GM18870 (cell line): ENCODE results near the gene STRAP.

ENCODE experiments used
- ATAC-seq: cut with Tn5 transposase; IDR thresholded peaks from one replicate; pipeline ENCODE4 v1.9.1; 2021; ENCODE audit warnings: moderate library complexity; ENCODE audit not compliant: unreplicated experiment

Gene STRAP, protein sequence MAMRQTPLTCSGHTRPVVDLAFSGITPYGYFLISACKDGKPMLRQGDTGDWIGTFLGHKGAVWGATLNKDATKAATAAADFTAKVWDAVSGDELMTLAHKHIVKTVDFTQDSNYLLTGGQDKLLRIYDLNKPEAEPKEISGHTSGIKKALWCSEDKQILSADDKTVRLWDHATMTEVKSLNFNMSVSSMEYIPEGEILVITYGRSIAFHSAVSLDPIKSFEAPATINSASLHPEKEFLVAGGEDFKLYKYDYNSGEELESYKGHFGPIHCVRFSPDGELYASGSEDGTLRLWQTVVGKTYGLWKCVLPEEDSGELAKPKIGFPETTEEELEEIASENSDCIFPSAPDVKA

DNA sequence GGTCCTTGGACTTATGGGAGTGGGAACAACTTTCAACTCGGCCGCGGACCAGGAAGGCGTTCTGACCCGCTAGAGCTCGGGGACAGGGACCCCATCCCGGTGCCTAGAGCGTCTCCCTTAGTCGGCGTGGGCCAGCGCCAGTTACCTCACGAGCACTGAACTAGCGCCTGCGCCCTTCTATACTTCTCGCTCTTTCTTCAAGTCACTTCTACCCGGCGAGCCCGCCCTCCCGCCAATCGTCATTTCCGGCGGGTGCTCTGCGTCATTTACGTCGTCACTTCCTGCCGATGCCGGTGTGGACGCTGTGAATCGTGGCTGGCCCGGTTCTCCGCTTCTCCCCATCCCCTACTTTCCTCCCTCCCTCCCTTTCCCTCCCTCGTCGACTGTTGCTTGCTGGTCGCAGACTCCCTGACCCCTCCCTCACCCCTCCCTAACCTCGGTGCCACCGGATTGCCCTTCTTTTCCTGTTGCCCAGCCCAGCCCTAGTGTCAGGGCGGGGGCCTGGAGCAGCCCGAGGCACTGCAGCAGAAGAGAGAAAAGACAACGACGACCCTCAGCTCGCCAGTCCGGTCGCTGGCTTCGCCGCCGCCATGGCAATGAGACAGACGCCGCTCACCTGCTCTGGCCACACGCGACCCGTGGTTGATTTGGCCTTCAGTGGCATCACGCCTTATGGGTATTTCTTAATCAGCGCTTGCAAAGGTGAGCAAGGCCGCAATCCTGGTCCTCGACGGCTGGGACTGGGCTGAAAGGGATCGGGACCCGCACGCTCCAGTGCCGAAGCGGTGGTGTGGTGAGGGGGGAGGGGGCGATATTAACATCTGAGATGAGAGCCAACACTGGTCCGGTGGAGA, at the start of gene STRAP:
Gene STRAP (plus strand): TSS at position 270 of the 854 bp plus-strand sequence. CDS start 321 bp downstream, at position 591.
- peak; percentile 98 for ATAC-seq

DNA sequence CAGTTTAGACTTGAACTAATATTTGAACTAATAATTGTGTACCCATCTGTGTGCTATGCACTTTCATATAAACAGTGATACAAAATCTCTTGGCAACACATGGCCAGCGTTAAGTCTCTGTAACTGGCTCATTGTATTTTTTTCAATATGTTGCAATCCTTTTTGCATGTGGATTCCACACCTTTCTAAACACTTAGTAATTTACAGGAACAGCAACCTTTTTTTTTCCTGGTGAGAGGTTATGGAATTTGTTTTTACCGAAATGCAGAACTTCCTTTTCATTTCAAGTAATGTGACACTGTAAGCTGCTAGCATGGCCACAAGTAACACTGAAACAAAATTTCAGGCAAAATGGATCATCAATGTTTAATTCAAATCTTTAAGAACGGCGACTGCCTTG, 47.6 kb upstream of the STRAP start:
- ATAC-seq: no peak

DNA sequence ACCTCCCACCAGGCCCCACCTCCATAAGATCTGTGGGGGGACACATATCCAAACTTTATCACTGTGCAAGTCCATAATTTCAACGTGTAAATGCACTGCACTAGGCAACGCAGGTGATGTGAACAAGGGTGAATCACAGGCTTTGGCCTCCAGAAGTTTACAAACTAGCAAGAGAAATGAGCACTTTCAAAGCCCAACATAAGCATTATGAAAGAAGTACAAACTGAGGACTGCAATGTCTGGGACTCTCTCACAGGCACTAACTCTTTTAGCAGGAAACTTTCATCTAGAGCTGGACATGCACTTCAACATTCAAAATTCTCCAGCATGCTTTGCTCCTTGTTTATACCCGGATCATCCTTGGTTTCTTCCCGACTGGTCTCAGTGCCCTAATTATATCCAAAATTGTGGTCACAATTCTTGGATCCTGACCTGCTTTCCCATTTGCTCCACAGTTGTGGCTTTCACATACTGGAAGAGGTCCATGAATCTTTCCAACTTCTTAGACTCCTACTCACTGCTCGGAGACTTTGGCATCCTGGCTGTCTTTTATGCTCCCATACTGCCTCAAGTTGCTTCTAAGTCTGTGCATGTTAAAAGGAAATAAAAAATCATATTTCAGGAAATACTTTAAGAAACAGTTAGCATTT, 44.9 kb upstream of the STRAP start:
- ATAC-seq: no peak

DNA sequence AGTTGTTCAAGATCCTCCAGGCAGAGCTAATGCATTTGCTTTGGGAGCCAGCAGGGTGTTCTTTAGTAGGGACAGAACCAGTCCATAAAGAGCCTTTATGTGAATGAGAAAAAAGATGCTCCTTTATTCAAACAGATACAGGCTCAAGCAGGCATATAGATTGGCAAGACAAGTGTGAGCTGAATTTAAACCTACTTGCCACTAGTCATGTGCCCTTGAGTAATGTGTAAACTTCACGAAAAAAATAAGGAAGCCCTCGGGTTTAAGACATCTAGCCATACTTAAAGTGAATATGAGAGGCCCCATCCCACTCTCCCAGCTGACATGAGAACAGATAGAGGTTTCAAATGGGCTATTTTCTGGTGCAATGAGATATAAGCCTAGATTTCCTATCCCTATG, 43.1 kb upstream of the STRAP start:
- ATAC-seq: no peak

DNA sequence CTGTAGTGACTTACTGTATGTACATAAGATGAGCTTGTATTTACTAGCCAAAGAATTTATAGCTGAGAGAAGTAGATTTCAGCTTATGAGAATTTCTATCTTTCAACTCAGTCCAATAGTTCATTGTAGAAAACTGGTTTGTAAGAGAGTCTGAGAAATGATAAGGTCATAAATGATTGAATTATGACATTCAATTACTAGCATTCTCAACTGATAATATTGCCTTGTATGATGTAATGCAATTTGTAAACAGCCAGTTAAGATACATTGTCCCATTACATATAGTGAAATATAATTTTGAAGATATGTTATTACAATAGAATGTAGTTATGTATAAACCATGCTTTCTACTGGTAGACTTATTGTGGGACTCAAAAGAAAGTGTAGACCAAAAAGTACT, 42.5 kb upstream of the STRAP start:
- ATAC-seq: no peak

DNA sequence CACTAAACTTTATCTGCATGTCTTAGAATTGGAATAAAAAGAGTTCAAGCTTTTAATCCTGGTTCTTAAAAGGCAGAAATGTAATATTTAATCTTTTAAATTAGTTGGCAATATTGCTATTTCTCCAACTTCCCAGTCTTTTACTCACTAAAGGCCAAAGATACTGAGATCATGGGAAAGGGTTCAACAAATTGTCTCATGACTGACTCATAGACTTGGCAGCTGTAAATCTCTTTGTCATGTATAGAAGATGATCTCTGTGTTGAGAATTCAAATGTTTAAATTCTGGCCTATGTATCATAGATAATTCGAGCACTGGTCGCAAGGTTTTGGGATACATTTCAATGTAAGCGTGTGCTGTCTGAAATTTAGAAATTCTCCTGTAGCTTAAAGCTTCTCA, 40.1 kb upstream of the STRAP start:
- no peak for ATAC-seq

DNA sequence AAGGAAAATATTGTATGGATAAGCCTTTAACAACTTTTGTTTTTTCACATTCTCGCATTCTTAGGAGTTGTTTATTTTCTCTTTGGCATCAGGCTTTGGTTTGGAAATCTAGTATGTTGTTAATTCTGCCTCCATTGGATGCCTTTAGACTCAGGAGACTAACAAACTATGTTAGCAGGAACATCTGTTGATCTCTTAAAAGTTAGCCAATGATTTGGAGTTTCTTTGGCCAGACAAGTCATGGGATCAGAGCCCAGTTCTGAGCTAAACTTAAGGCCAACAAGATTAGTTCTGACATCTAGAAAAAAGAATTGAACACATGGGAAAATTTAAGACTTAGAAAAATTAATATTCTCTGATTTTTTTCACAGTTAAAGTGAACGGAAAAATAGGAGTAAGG, 35.3 kb upstream of the STRAP start:
- no peak for ATAC-seq

DNA sequence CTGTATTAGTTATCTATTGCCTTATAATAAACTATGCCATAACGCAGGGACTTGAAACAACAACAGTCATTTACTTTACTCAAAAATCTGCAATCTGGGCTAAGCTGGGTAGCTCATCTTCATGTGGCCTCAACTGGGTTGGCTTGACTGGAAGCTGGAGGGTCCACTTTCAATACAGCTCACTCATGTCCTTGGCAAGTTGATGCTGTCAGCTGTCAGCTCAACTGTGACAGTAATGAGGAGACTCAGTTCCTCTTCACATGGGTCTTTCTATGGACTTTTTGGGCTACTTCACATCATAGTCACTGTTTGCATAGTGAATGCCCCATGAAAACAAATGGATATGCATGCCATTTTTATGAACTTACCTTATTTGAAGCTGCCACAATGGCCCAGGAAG, 33.6 kb upstream of the STRAP start:
- ATAC-seq: no peak

DNA sequence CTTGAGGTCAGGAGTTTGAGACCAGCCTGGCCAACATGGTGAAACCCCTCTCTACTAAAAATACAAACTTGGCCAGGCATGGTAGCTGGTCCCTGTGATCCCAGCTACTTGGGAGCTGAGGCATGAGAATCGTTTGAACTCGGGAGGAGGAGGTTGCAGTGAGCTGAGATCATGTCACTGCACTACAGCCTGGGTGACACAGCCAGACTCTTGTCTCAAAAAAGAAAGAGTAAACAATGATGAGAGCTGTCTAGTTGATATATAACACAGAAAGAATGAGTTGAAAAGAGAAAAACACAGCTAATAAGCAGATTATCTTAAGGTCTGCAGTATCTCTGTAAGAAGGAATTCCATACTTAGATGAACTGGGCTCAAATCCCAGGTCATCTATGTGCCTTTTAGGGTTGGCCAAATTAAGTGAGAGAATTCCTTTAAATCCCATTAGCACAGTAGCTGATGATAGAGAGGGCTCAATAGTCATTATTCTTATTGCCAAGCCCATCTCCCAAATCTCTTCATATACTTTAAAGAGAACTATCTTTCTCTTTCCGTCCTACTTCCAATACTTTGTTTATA, 31.1 kb upstream of the STRAP start:
- no peak for ATAC-seq

DNA sequence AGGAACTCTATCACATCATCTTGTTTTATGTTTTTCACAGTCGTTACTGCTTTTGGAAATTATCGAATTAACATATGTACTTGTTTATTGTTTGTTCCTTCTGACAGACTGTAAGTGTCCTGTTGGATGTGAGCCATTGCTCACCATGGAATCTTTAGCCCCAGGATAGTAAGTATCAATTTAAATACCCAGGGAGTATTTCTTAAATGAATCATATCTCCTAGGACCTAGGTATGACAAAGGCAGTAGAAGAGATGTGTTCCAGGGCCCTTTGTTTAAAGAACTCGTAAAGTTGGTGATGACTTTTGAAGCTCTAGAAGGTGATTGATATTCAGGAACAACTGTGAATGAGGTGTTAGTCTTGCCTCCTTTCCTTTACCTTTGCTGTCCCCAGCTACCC, 30.3 kb upstream of the STRAP start:
- ATAC-seq: no peak

DNA sequence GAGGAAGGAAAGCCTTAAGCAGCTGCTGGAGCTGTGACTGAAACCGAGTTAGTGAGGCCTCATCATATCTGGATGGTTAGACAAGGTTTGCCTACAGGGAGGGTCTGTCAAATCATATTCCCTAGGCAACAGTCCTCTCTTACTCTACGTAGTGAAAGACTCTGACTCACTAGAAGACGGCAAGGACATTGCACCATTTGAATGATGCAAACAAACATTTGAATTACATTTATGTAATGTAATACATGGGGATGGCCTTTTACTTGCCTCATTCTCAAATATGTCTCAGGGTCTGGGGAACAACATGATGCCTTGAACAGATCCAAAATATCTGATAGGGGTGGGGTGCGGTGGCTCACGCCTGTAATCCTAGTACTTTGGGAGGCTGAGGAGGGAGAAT, 29.8 kb upstream of the STRAP start:
- ATAC-seq: no peak

DNA sequence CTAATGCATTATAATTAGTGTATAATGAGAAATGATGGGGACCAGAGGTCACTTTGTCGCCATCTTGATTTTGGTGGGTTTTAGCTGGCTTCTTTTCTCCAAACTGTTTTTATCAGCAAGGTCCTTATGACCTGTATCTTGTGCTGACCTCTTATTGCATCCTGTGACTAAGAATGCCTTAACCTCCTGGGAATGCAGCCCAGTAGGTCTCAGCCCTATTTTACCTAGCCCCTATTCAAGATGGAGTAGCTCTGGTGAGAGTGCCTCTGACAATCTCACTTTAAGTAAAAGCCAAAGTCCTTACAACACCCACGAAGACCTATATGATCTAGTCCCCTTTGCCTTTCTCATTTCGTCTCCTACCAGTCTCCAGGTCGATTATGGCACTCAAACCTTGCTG, 28.3 kb upstream of the STRAP start:
- no peak for ATAC-seq

DNA sequence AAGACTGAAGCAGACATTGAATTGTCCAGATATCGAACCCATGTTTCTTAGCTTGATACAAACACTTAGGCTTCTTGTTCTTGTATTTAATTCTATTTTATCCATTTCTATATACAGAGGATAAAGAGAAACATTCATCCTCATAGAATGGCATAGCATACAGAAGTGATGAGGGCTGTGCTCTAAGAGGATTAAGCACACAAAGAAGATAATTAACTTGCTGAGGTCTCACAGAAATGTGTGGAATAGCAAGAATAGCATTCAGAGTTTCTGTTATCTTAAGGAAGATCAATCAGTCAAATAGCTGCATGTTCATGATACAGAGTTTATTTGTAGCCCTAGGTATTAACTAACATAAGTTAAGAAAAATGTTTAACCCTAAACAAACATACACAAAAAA, 27.3 kb upstream of the STRAP start:
- no peak for ATAC-seq

DNA sequence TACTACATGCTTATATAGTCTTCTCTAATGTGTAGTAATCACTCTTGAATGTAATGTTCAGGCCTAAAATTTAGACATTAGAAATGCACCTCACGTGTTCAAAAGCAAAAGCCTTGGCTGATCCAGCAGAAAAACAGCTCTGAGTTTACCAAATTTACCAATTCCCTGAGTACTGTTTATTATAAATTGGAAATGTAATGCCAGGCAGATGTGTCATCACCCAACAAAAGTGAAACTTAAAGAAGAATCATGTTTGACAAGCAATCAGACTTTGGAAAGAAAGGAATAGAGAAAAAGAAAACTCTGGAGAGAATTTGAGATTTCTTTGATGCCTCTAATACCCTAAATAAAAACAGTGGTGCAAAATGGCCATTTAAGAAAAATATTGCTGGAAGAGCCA, 26.5 kb upstream of the STRAP start:
- no peak for ATAC-seq

DNA sequence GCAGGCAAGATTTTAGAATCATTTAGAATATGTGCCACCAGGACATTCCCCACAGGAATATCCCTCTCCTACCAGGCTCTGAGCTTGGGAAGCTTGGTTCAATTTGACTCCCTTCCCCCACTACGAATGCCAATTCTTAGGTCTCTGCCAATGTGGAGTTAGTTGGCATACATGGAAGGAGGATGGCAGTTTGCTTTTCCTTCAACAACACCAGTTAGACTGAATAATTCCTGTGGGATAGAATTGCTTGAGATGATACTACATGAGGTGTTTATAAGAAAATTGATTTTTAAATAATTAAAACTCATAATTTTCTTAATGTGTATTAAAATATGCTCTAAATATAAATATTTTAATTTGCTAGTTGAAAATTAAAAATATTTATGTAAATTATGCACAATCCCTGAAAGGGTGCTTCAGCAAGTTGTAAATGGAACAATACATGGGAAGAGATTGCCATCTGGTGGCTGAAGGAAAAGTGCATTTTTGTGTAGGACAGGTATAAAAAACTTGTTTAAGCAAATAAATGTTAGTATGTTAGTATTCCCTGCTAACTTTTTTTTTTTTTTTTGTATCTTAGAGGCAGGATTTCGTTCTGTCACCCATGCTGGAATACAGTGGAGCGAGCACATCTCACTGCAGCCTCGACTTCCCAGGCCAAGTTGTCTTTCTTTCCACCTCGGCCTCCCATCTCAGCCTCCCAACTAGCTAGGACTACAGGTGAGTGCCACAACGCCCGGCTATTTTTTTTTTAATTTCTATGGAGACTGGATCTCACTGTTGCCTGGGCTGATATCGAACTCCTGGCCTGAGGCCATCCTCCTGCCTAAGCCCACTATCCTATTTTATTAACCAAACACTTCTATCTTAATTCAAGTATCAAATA, 25.8 kb upstream of the STRAP start:
- ATAC-seq: no peak

DNA sequence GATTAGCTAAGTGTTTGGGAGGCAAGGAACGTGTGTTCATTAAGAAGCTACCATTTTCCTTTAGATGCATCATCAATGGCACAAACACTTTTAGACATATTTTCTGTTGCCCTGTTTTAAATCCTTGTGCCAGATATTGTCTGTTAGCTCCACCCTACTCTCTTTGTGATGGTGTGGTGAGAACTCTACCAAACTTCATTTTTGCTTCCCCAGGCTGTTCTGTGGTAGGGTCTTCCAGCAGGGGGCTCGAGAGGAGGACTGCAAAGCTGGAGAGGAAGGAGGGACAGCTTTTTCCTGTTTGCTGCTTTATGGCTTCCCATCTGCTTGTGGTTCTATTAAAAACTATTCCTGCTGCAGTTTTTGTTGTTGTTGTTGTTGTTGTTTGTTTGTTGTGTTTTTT, 23.8 kb upstream of the STRAP start:
- ATAC-seq: no peak

DNA sequence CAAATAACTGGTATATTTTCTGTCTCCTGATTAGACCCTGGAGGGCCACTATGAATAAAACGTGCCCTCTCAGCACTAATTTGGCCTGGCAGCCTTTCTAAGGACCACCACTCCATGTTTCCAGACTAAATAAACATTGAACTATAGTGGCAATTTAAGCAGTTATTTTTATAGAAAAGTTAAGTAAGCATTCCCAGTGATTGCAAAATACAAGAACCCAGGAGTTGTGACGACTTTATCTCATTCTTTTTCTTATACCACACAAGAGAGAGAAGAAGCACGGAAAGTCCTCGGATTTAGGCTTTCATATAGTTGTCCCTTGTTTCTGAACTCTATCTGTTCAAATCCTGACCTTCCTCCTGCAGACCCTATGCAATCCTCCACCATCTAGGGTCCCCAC, 23.1 kb upstream of the STRAP start:
- ATAC-seq: no peak

DNA sequence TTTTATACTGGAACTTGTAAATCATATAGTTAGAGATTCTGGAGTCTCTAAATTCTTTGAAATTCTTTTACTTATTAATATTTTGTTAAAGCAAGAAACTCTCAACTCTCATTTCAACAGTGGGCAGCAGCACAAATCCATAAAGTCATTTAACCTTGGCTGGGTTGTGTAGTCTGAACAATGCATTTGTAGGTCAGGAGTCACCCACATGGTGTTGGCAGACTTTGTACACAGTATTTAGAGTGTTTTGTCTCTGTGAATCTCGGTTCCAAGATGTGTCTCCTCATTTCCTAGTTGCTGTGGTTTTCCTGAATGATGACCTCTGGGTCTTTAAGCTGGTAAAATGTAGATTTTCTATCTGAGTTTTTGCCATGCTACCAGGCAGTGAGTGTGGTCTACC, 20.8 kb upstream of the STRAP start:
- no peak for ATAC-seq

DNA sequence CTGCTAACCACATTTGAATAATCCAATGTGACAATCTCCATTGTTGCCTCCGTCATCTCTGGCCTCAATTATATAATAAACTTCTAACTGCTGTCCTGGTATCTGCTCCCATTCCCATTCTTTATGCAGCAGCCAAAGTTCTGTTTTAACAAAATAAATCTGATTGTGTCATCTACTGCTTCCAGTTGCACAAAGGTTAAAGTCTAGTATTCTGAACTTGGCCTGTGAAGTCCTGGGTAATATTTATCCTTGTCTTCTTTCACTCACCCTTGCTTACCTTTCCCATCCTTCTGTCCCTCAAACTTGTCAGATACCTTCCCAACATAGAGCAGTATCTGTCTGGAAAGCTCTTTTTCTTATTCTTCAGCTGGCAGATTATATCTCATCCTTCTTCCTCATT, 19.3 kb upstream of the STRAP start:
- no peak for ATAC-seq

DNA sequence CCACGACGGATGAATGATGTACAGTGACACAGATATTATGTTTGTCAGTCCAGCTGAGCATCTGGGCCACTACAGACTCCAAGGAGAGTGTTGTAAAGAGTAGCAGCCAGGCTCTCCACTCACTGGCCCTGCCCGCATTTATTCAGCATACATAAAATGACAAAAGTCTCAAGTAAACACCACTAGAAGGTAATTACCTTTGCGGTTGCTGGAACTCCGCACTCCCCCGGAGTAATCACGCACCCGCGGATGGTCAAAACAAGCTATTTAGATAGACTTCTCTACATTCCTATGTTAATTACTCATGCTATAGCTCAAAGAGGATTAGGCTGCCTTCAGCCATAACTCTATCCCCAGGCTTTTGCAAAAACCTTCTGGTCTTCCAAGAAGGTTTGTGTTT, 18.8 kb upstream of the STRAP start:
- ATAC-seq: no peak

DNA sequence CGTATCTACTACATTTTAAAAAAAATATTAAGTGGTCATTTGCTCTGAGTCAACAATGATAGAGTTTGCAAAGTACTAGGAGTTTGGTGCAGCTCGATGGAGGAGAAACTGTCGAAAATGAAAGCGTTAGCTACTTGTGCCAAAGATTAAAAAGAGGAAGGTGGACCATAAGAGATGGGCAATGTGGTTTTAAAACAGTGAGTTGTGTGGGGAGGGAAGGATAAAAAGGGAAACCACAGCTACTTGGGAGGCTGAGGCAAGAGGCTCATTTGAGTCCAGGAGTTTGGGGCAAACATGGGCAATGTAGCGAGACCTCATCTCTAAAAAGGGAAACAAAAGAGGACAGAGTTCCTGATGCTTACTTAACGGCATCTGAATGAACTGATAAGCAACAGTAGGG, 18.2 kb upstream of the STRAP start:
- ATAC-seq: peak; percentile 85
